Stimulated activated CD4-positive, alpha-beta T cell treated with anti-CD3 and anti-CD28 coated beads, Interleukin-1b, Interleukin-23, amount 100 ng/mL, for 4 hours (primary cell): ENCODE data around the gene CTNNA3.

Source experiments
- DNase-seq, 2 donors: peaks; one replicate each; pipeline ENCODE4 v3.0.0-alpha.2; 2020; ENCODE audit warnings: low read depth in 2 of 2

CTNNA3 gene

GRCh38 chr10:67665491-67665890 is 30.5 kb downstream of the CTNNA3 start:
- DNase-seq = no peak

GRCh38 chr10:67664942-67665341 is 31.1 kb downstream of the CTNNA3 start:
- DNase-seq = no peak

- DNase-seq = no peak
Measured at GRCh38 chr10:67663449-67664087, 32.4 kb downstream of the CTNNA3 start.

GRCh38 chr10:67662415-67662814 is 33.6 kb downstream of the CTNNA3 start:
- no peak for DNase-seq

GRCh38 chr10:67659497-67659896 is 36.5 kb downstream of the CTNNA3 start:
- DNase-seq = no peak

GRCh38 chr10:67657775-67658174 is 38.2 kb downstream of the CTNNA3 start:
- DNase-seq = no peak

GRCh38 chr10:67650558-67650957 is 45.4 kb downstream of the CTNNA3 start:
- no peak for DNase-seq

GRCh38 chr10:67648613-67649229 is 47.3 kb downstream of the CTNNA3 start:
- DNase-seq = no peak

GRCh38 chr10:67630904-67631303 is 65.1 kb downstream of the CTNNA3 start:
- DNase-seq = no peak

- DNase-seq = no peak
Measured at GRCh38 chr10:67629461-67629971, 66.5 kb downstream of the CTNNA3 start.

- no peak for DNase-seq
Measured at GRCh38 chr10:67622984-67623383, 73.0 kb downstream of the CTNNA3 start.

GRCh38 chr10:67622511-67622910 is 73.5 kb downstream of the CTNNA3 start:
- no peak for DNase-seq

GRCh38 chr10:67621834-67622233 is 74.2 kb downstream of the CTNNA3 start:
- no peak for DNase-seq

GRCh38 chr10:67618116-67618515 is 77.9 kb downstream of the CTNNA3 start:
- DNase-seq = no peak

GRCh38 chr10:67612577-67613537 is 83.1 kb downstream of the CTNNA3 start:
- DNase-seq = peak in 1 of 2 donors; percentile 25

- DNase-seq = no peak
Measured at GRCh38 chr10:67612176-67612575, 83.8 kb downstream of the CTNNA3 start.

GRCh38 chr10:67609996-67610793 is 85.8 kb downstream of the CTNNA3 start:
- no peak for DNase-seq

- DNase-seq = no peak
Measured at GRCh38 chr10:67608001-67608400, 88.0 kb downstream of the CTNNA3 start.

- no peak for DNase-seq
Measured at GRCh38 chr10:67607472-67607871, 88.5 kb downstream of the CTNNA3 start.

GRCh38 chr10:67606572-67606971 is 89.4 kb downstream of the CTNNA3 start:
- no peak for DNase-seq

- DNase-seq = no peak
Measured at GRCh38 chr10:67603701-67604100, 92.3 kb downstream of the CTNNA3 start.

GRCh38 chr10:67603086-67603485 is 92.9 kb downstream of the CTNNA3 start:
- DNase-seq = no peak
